AG04449 (cell line): ENCODE results near the gene OR5AP2.
"Not testable (repeated sequence)": the region's sequence is repeated elsewhere in the genome, so short reads cannot be mapped to it uniquely, and the experiment has no call there.

Source experiments
- CTCF ChIA-PET: fragments of 350-600 bp; formaldehyde crosslinking; extraction: SDS; loops from one replicate; lab custom pipeline; 2021; ENCODE audit warnings: antibody characterized with exemption; lab: Yijun Ruan, JAX
- POLR2A ChIA-PET: fragments of 400-600, 350-600 bp; formaldehyde crosslinking; extraction: SDS; loops from one replicate; lab custom pipeline; 2020; ENCODE audit warnings: antibody characterized with exemption, inconsistent platforms; lab: Yijun Ruan, JAX
- DNase-seq: peaks from one replicate; pipeline ENCODE4 v3.0.0-alpha.2; 2010; ENCODE audit warnings: low read depth, low spot score
- H3K4me3 ChIP-seq: 2 replicates; pipeline ENCODE4 v1.5.1; 2011; ENCODE audit warnings: low read depth, mild to moderate bottlenecking, control low read depth, low read length
- CTCF ChIP-seq: IDR thresholded peaks from one replicate; pipeline ENCODE4 v1.5.1; 2011; ENCODE audit warnings: mild to moderate bottlenecking, moderate library complexity, low read length, control low read depth, inconsistent platforms; ENCODE audit not compliant: insufficient read depth; ENCODE audit errors: missing control alignments

OR5AP2 gene

GRCh38 chr11:56642339-56642738, at the start of gene OR5AP2:
Gene OR5AP2, minus strand, starts transcription at chr11:56642439. Its CDS starts 0 bp downstream, at chr11:56642439.
- no peak for TF ChIP-seq CTCF
- CTCF ChIA-PET, result no interaction called here
- DNase-seq, result no peak
- POLR2A ChIA-PET, result no interaction called here
- no peak within 1 kb of the TSS for H3K4me3 ChIP-seq

GRCh38 chr11:56691179-56691578, 48.9 kb upstream of the OR5AP2 start:
- POLR2A ChIA-PET, CTCF ChIA-PET, DNase-seq, H3K4me3 ChIP-seq: not testable (repeated sequence)

DNA sequence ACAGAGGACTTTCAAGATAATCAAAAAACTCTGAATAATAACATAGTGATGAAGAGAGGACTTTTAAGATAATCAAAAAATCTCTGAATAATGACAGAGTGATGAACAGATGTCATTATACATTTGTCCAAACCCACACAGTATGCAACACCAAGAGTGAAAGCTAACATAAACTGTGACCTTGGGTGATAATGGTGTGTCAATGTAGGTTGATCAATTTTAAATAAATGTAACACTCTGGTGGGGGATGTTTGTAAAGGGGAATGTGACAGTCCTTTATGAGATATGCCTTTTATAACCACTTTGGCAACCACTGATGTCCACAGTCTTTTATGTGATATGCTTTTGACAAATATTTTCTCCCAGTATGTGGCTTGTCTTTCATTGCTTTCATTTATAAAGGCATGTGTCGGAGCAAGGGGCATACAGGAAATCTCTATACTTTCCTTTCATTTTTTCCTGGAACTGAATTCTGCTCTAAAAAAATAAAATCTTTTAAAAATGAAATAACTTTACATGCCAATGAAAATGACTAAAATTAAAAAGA, 46.4 kb upstream of the OR5AP2 start:
- TF ChIP-seq CTCF, result no peak
- H3K4me3 ChIP-seq, result no peak overlapping the region
- ChIA-PET POLR2A (no interaction called here), CTCF (no interaction called here)
- no peak for DNase-seq

DNA sequence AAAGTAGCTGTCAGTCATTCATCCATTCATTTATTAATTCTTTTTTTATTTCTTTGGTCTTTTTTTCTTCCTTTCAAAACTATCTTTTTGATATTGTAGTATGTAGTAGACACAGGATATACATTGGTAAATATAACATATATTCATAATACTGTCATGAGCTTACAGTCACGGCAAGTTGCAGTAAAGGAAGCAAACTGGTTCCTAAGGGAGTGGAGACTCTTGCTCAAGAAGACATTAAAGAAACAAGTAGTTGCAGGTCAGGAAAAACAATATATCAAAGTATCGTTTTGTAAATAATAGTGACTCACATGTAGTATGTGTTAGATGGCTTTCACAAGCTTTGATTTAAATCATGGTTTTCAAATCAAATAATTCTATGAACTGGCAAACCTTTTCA, 28.7 kb upstream of the OR5AP2 start:
- CTCF ChIA-PET, result no interaction called here
- no peak for DNase-seq
- POLR2A ChIA-PET, result no interaction called here
- no peak overlapping the region for H3K4me3 ChIP-seq
- TF ChIP-seq CTCF, result no peak

DNA sequence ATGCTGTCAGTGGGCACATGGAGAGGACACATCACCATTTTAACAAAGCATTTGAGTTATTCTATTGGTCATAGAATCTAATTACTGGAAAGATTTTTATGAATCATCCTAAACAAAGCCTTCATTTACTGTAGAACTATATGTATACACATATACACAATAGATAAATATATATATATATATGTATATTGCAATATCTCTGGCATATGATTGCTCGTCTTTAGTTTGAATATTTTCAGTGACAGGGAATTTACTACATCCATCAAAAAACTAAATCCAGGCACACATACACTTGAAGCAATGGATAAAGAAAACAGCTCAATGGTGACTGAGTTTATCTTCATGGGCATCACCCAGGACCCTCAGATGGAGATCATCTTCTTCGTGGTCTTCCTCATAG, 21.1 kb upstream of the OR5AP2 start, which contains the start of gene OR5AR1:
Gene OR5AR1 (plus strand): TSS at position 301 of the 400 bp plus-strand sequence. CDS start 0 bp downstream, at position 301.
- ChIA-PET POLR2A (no interaction called here), CTCF (no interaction called here)
- H3K4me3 ChIP-seq, result no peak within 1 kb of the TSS

GRCh38 chr11:56659755-56660154, 17.5 kb upstream of the OR5AP2 start:
- TF ChIP-seq CTCF, result no peak
- ChIA-PET CTCF (no interaction called here), POLR2A (no interaction called here)
- no peak for DNase-seq
- H3K4me3 ChIP-seq, result no peak overlapping the region

More for the DNA sequence above, 21.1 kb upstream of the OR5AP2 start, which contains the start of gene OR5AR1:
- DNase-seq, result no peak
- TF ChIP-seq CTCF, result no peak

- DNase-seq, result no peak
- CTCF ChIA-PET, result no interaction called here
- POLR2A ChIA-PET, result no interaction called here
- no peak for TF ChIP-seq CTCF
- H3K4me3 ChIP-seq, result no peak overlapping the region
These were observed 4.7 kb downstream of the OR5AP2 start for GRCh38 chr11:56637500-56637899.
